Gastrocnemius medialis (tissue), 4 donors: ENCODE measurements around the gene STRN3. TPM values are rescaled to one million over a fixed set of nuclear protein-coding genes. Genes with fewer than 3 reads are reported as not detected.

ENCODE experiments used
- ATAC-seq, 2 donors: fragments of 150-250 bp; one replicate each; pipeline ENCODE4 v1.9.1; 2016
- DNase-seq, 2 donors: peaks; one replicate each; pipeline ENCODE4 v3.0.0-alpha.2; 2019
- H3K27ac ChIP-seq, 4 donors: fragments of 200-600 bp; sonication (generic); 1 replicate in 1 of 4; 2 replicates in 3 of 4; pipeline ENCODE4 v1.5.1; 2016 to 2018; ENCODE audit warnings: mild to moderate bottlenecking in 2 of 4, moderate library complexity in 1 of 4
- H3K27me3 ChIP-seq, 3 donors: fragments of 200-600 bp; sonication (generic) in 2 of 3; 1 replicate in 1 of 3; 2 replicates in 2 of 3; pipeline versions ENCODE4 v1.5.1 to v1.6.0; 2016 to 2019; ENCODE audit warnings: mild to moderate bottlenecking in 1 of 3, moderate library complexity in 1 of 3
- H3K36me3 ChIP-seq, 2 donors: fragments of 200-600 bp; sonication (generic) in 1 of 2; one replicate each; pipeline ENCODE4 v1.5.1; 2017 to 2018
- H3K4me1 ChIP-seq, 2 donors: fragments of 200-600 bp; sonication (generic) in 1 of 2; one replicate each; pipeline ENCODE4 v1.5.1; 2016 to 2017; ENCODE audit warnings: mild to moderate bottlenecking in 2 of 2
- H3K4me3 ChIP-seq, 4 donors: fragments of 200-600 bp; sonication (generic) in 3 of 4; 1 replicate in 1 of 4; 2 replicates in 3 of 4; pipeline ENCODE4 v1.5.1; 2016 to 2019; ENCODE audit warnings: mild to moderate bottlenecking in 2 of 4
- H3K9me3 ChIP-seq, 3 donors: fragments of 200-600 bp; sonication (generic) in 2 of 3; 1 replicate in 1 of 3; 2 replicates in 2 of 3; pipeline ENCODE4 v1.5.1; 2016 to 2019
- POLR2A ChIP-seq, 2 donors: fragments of 450-650 bp; IDR thresholded peaks; one replicate each; pipeline ENCODE4 v1.6.1; 2017; ENCODE audit warnings: antibody characterized with exemption in 2 of 2, mild to moderate bottlenecking in 2 of 2, moderate library complexity in 2 of 2
- in situ Hi-C, 4 donors: fragments of 200-750 bp; cut with MboI; loops; one replicate each; pipeline versions ENCODE4 v1.15.0 to v1.8.0; 2017; ENCODE audit warnings: low sequenced_read_pairs in 4 of 4
- intact Hi-C: fragments of 100-400 bp; cut with DNase I; formaldehyde crosslinking; loops from one replicate; pipeline ENCODE4 v1.15.1; 2023; ENCODE audit warnings: low total_unique reads
- total RNA-seq, 4 donors: library from RNA; depleted of rRNA; stranded (reverse); fragments of >200 nt; gene quantifications; one replicate each; pipeline versions ENCODE4 v1.1.0 to v1.2.3, GENCODE V29; 2016
- TF ChIP-seq, protein P1 (sequence below), 5 experiments: fragments of 450-650 bp in 3 of 5; fragments of 200-600 bp in 2 of 5; sonication (generic) in 2 of 5; IDR thresholded peaks in 4 of 5; conservative IDR thresholded peaks in 1 of 5; 1 replicate in 4 of 5; 2 replicates in 1 of 5; pipeline ENCODE4 v1.5.1; 2016 to 2019; ENCODE audit warnings: antibody characterized with exemption in 5 of 5, mild to moderate bottlenecking in 3 of 5, moderate library complexity in 3 of 5

Gene STRN3
- total RNA-seq, 4 donors from 2014 or later: 57.7 to 98.7 (median 77.9) TPM

DNA sequence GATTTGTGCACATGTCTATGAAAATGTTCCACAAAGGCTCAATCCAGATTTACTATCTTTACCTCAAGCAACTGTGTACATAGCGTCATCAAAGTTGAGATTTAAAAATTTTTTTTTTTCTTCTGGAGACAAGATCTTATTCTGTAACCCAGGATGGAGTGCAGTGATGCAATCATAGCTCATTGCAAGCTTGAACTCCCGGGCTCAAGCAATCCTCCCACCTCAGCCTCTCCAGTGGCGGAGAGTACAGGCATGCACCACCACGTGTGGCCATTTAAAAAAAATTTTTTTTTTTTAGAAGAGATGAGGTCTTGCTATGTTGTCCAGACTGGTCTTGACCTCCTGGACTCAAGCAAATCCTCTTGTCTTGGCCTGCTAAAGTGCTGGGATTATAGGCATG, 149.5 kb downstream of the STRN3 start:
- H3K4me1 ChIP-seq: peaks cover 0 to 7% of the 10 kb centered on the region in 2 donors
- no peak overlapping the region for H3K4me3 ChIP-seq
- ATAC-seq: no peak
- H3K27ac ChIP-seq: no peak overlapping the region
- no peaks in the 10 kb centered on the region for H3K9me3 ChIP-seq
- H3K27me3 ChIP-seq: peaks cover 28 to 48% (median 29%) of the 10 kb centered on the region in 3 donors
- TF ChIP-seq, protein P1, sequence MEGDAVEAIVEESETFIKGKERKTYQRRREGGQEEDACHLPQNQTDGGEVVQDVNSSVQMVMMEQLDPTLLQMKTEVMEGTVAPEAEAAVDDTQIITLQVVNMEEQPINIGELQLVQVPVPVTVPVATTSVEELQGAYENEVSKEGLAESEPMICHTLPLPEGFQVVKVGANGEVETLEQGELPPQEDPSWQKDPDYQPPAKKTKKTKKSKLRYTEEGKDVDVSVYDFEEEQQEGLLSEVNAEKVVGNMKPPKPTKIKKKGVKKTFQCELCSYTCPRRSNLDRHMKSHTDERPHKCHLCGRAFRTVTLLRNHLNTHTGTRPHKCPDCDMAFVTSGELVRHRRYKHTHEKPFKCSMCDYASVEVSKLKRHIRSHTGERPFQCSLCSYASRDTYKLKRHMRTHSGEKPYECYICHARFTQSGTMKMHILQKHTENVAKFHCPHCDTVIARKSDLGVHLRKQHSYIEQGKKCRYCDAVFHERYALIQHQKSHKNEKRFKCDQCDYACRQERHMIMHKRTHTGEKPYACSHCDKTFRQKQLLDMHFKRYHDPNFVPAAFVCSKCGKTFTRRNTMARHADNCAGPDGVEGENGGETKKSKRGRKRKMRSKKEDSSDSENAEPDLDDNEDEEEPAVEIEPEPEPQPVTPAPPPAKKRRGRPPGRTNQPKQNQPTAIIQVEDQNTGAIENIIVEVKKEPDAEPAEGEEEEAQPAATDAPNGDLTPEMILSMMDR (IDR thresholded peaks at IDR 0.05 in 4 of 5, conservative IDR thresholded peaks at IDR 0.05 in 1 of 5): no peak
- TF ChIP-seq POLR2A (IDR thresholded peaks at IDR 0.05): no peak
- intact Hi-C loops: no loop called here
- in situ Hi-C loops: no loop called here
- no peak for DNase-seq
- H3K36me3 ChIP-seq: no peaks in the 10 kb centered on the region

DNA sequence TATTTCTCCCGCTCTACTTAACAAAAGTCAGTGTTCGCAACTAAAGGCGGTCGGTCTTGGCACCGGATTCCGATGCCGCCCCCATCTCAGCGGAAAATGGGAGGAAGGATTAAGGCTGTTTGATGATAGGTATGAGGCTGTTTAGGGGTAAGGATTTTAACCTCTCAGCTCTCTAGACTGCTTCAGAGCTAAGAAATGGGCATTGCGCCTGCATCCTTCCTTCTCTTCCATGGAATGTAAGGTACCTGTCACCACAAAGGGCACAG, 150.5 kb downstream of the STRN3 start:
- H3K4me3 ChIP-seq: peak overlapping the region in 2 of 4 donors; percentile 59 to 75
- ATAC-seq (no peak), DNase-seq (no peak)
- peaks cover 28 to 53% (median 31%) of the 10 kb centered on the region in 3 donors for H3K27me3 ChIP-seq
- intact Hi-C loops (no loop called here), in situ Hi-C loops (no loop called here)
- H3K4me1 ChIP-seq: peaks cover 0 to 7% of the 10 kb centered on the region in 2 donors
- H3K27ac ChIP-seq: no peak overlapping the region
- TF ChIP-seq, protein P1 (IDR thresholded peaks at IDR 0.05 in 4 of 5, conservative IDR thresholded peaks at IDR 0.05 in 1 of 5): no peak
- no peak for TF ChIP-seq POLR2A (IDR thresholded peaks at IDR 0.05)
- H3K36me3 ChIP-seq: no peaks in the 10 kb centered on the region
- no peaks in the 10 kb centered on the region for H3K9me3 ChIP-seq

DNA sequence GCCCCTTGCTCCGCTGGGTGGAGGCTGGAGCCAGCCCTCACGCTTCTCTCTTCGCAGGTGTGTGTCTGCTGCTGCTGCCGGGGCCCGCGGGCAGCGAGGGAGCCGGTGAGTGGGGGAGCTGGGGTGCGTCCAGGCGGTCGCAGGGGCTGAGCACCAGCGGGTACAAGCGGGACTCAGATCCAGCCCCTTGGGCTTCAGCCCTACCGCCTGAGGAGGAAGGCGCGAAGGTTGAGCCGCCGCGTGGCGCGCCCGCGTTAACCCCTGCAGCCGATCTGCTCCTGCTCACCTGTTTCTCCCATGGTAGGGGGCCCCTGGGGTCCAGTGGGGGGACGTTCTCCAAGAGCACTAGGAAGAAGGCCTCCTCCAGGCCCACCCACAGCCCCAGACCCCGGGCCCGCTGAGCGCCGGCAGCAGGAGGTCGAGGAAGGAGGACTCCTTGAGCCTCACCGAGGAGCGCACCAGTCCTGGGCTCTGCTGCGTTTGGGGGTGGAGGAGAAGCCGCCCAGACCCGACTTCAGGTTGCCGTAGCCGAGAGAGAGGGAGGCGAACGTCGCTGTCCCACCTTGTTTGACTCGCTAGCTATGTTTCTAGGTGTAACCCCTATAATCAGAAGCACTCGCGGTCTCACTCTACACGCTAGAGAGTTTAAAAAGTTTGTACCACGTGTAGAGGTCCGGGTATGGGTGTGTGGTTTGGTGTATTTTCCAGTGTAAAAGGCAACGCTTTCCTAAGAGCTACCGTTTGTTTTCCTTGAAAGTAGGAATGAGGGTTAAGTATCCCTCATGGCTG, 151.0 kb downstream of the STRN3 start:
- no peak overlapping the region for H3K27ac ChIP-seq
- peak overlapping the region; percentile 52 to 75 (median 62) for H3K4me3 ChIP-seq
- no peaks in the 10 kb centered on the region for H3K9me3 ChIP-seq
- H3K4me1 ChIP-seq: peaks cover 0 to 7% of the 10 kb centered on the region in 2 donors
- ATAC-seq: no peak
- TF ChIP-seq, protein P1 (IDR thresholded peaks at IDR 0.05 in 4 of 5, conservative IDR thresholded peaks at IDR 0.05 in 1 of 5): no peak
- TF ChIP-seq POLR2A (IDR thresholded peaks at IDR 0.05): no peak
- in situ Hi-C loops: no loop called here
- H3K36me3 ChIP-seq: no peaks in the 10 kb centered on the region
- intact Hi-C loops: no loop called here
- peaks cover 28 to 53% (median 31%) of the 10 kb centered on the region in 3 donors for H3K27me3 ChIP-seq
- DNase-seq: no peak

DNA sequence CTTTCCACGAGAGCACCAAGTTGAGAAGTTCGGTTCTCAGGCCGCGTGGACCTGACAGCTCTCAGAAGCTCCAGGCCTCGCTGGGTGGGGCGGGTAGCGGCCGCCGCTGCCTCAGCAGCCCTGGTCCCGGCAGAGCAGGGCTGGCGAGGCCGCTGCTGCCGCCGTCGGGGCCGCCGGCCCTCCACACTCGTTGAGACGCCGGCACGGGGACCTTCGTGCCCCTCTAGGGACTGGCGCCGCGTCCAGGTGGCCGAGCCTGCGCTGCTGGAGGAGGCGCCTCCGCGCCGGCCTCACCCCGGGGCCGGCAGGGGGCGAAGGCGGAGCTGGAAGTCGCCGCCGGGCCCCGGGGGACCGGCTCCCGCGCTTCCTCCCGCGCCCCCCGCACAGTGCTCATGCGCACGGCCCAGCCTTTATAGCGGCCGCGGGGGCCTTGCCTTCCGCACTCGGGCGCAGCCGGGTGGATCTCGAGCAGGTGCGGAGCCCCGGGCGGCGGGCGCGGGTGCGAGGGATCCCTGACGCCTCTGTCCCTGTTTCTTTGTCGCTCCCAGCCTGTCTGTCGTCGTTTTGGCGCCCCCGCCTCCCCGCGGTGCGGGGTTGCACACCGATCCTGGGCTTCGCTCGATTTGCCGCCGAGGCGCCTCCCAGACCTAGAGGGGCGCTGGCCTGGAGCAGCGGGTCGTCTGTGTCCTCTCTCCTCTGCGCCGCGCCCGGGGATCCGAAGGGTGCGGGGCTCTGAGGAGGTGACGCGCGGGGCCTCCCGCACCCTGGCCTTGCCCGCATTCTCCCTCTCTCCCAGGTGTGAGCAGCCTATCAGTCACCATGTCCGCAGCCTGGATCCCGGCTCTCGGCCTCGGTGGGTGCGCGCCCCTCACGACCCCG, 151.8 kb downstream of the STRN3 start, which contains the start of gene COCH:
TSS of gene COCH (plus strand) at position 440 of the 879 bp plus-strand sequence. CDS start at position 820, 380 bp downstream.
- Histone ChIP-seq H3K36me3 (no peaks in the 10 kb centered on the region), H3K27ac (no peak within 1 kb of the TSS)

More for the DNA sequence above, 151.8 kb downstream of the STRN3 start, which contains the start of gene COCH:
- ATAC-seq (peak; percentile 29 to 38), DNase-seq (no peak)
- Histone ChIP-seq H3K27me3 (peaks cover 28 to 53% (median 31%) of the 10 kb centered on the region in 3 donors), H3K9me3 (no peaks in the 10 kb centered on the region), H3K4me3 (peak within 1 kb of the TSS; percentile 52 to 75 (median 62)), H3K4me1 (peaks cover 0 to 7% of the 10 kb centered on the region in 2 donors)
- TF ChIP-seq, protein P1 (IDR thresholded peaks at IDR 0.05 in 4 of 5, conservative IDR thresholded peaks at IDR 0.05 in 1 of 5): peak in 2 of 5 experiments; percentile 26 to 29
- TF ChIP-seq POLR2A (IDR thresholded peaks at IDR 0.05): no peak
- in situ Hi-C loops (no loop called here), intact Hi-C loops (no loop called here)
